Regular cardiac myocyte (primary cell): ENCODE results near the gene PRRT3. TPM values are rescaled to one million over a fixed set of nuclear protein-coding genes. Genes with fewer than 3 reads are reported as not detected.

Source experiments
- total RNA-seq: library from RNA; depleted of rRNA; stranded (reverse); fragments of >200 nt; gene quantifications from 2 replicates; pipeline ENCODE4 v1.2.3, GENCODE V29; 2014

The PRRT3 gene
- 1.2 and 2.0 TPM in 2 replicates for total RNA-seq

GRCh38 chr3:9951962-9952805, at the start of gene PRRT3:
TSS of gene PRRT3 (minus strand) at chr3:9952408. CDS start at chr3:9950115, 2,293 bp downstream.

GRCh38 chr3:9933561-9934234, 18.5 kb downstream of the PRRT3 start, which contains the start of gene CRELD1:
TSS of gene CRELD1 (plus strand) at chr3:9933834. CDS start at chr3:9934439, 605 bp downstream.

GRCh38 chr3:9916734-9917680, 35.2 kb downstream of the PRRT3 start, which contains the start of gene IL17RC:
TSS of gene IL17RC (plus strand) at chr3:9917098. CDS start at chr3:9917316, 218 bp downstream.

GRCh38 chr3:9902372-9903237, 49.6 kb downstream of the PRRT3 start, which contains the start of gene IL17RE:
TSS of gene IL17RE (plus strand) at chr3:9902848. CDS start at chr3:9902933, 85 bp downstream.

Other genes starting within 250 kb of the PRRT3 start
- gene CPNE9, start 248.6 kb downstream of the PRRT3 start, total RNA-seq, result 0.19 TPM in 1 of 2 replicates, not detected in the other
- gene BRPF1, start 220.7 kb downstream of the PRRT3 start, total RNA-seq, result 11.6 and 19.0 TPM in 2 replicates
- gene OGG1, start 202.5 kb downstream of the PRRT3 start, total RNA-seq, result 13.2 and 15.9 TPM in 2 replicates
- 34.4 and 49.1 TPM in 2 replicates for gene CAMK1, start 182.5 kb downstream of the PRRT3 start, total RNA-seq
- gene TADA3, start 159.9 kb downstream of the PRRT3 start, total RNA-seq, result 44.8 and 65.2 TPM in 2 replicates
- 238 and 387 TPM in 2 replicates for gene ARPC4, start 159.3 kb downstream of the PRRT3 start, total RNA-seq
- gene TTLL3, start 142.1 kb downstream of the PRRT3 start, total RNA-seq, result 8.4 and 12.7 TPM in 2 replicates
- 22.8 and 28.0 TPM in 2 replicates for gene RPUSD3, start 108.4 kb downstream of the PRRT3 start, total RNA-seq
- gene CIDEC, start 72.2 kb downstream of the PRRT3 start, total RNA-seq, result under 0.01 TPM in 1 of 2 replicates, not detected in the other
- 27.3 and 38.3 TPM in 2 replicates for gene JAGN1, start 61.8 kb downstream of the PRRT3 start, total RNA-seq
- gene IL17RE, start 49.6 kb downstream of the PRRT3 start, total RNA-seq, result 0.56 and 1.2 TPM in 2 replicates
- gene IL17RC, start 35.3 kb downstream of the PRRT3 start, total RNA-seq, result 24.5 and 27.6 TPM in 2 replicates
- 23.6 and 77.0 TPM in 2 replicates for gene CRELD1, start 18.6 kb downstream of the PRRT3 start, total RNA-seq
- 53.9 and 58.3 TPM in 2 replicates for gene EMC3, start 34.4 kb upstream of the PRRT3 start, total RNA-seq
- gene FANCD2, start 74.0 kb upstream of the PRRT3 start, total RNA-seq, result 6.2 and 31.2 TPM in 2 replicates
- gene FANCD2OS, start 155.8 kb upstream of the PRRT3 start, total RNA-seq, result not detected in 2 replicates
- 126 and 153 TPM in 2 replicates for gene BRK1, start 163.3 kb upstream of the PRRT3 start, total RNA-seq
- gene VHL, start 189.4 kb upstream of the PRRT3 start, total RNA-seq, result 31.9 and 42.2 TPM in 2 replicates
- 8.1 and 10.4 TPM in 2 replicates for gene IRAK2, start 212.5 kb upstream of the PRRT3 start, total RNA-seq